ENCODE measurements around the gene SPIB.
"Not testable (repeated sequence)": the region's sequence is repeated elsewhere in the genome, so short reads cannot be mapped to it uniquely, and the experiment has no call there.

The SPIB gene

GRCh38 chr19:50390952-50391351 lies 27.8 kb upstream of the SPIB start:
- H3K9ac ChIP-seq (ENCODE audit: low read length in 5 of 5); H3K27ac ChIP-seq (ENCODE audit: low read depth, low read length); H3K9me3 ChIP-seq (ENCODE audit: control insufficient read depth in 5 of 5, low read length in 5 of 5); H3K4me3 ChIP-seq (ENCODE audit: low read depth in 1 of 5, low read length in 5 of 5); H3K4me1 ChIP-seq (ENCODE audit: control insufficient read depth in 5 of 5, insufficient read depth in 5 of 5, low read length in 5 of 5); H3K36me3 ChIP-seq (ENCODE audit: control insufficient read depth in 5 of 5, insufficient read depth in 5 of 5, low read length in 5 of 5); H3K27me3 ChIP-seq (ENCODE audit: control insufficient read depth in 5 of 5, insufficient read depth in 4 of 5, low read length in 5 of 5): not testable (repeated sequence)

DNA sequence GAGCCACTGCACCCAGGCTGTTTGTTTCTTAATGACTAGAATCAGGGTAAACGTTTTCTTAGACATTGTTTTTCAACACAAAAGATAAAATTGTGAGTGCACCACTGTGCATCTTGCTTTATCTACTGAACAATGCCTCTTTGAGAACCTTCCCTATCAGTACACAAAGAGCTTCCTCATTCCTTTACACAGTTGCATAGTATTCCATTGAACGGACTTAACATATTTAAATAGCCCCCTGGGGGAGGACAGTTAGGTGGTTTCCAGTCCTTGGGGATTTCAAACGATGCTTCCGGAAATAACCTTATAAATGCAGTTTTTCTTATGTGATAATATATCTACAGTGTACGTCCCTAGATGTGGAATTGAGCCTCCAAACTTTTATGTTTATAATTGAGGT lies 26.0 kb upstream of the SPIB start:
- Histone ChIP-seq H3K9me3 (ENCODE audit: control insufficient read depth in 5 of 5, low read length in 5 of 5) (no peaks in the 10 kb centered on the region), H3K27ac (ENCODE audit: low read depth, low read length) (no peak overlapping the region), H3K27me3 (ENCODE audit: control insufficient read depth in 5 of 5, insufficient read depth in 4 of 5, low read length in 5 of 5) (no peaks in the 10 kb centered on the region), H3K4me1 (ENCODE audit: control insufficient read depth in 5 of 5, insufficient read depth in 5 of 5, low read length in 5 of 5) (no peaks in the 10 kb centered on the region), H3K9ac (ENCODE audit: low read length in 5 of 5) (no peak overlapping the region), H3K36me3 (ENCODE audit: control insufficient read depth in 5 of 5, insufficient read depth in 5 of 5, low read length in 5 of 5) (peaks cover 0 to 3% (median 0%) of the 10 kb centered on the region in 5 donors), H3K4me3 (ENCODE audit: low read depth in 1 of 5, low read length in 5 of 5) (no peak overlapping the region)

- H3K4me3 ChIP-seq (ENCODE audit: low read depth in 1 of 5, low read length in 5 of 5), result no peak overlapping the region
- peaks cover 0 to 2% (median 0%) of the 10 kb centered on the region in 5 donors for H3K36me3 ChIP-seq (ENCODE audit: control insufficient read depth in 5 of 5, insufficient read depth in 5 of 5, low read length in 5 of 5)
- H3K9me3 ChIP-seq (ENCODE audit: control insufficient read depth in 5 of 5, low read length in 5 of 5), result no peaks in the 10 kb centered on the region
- no peak overlapping the region for H3K9ac ChIP-seq (ENCODE audit: low read length in 5 of 5)
- no peaks in the 10 kb centered on the region for H3K4me1 ChIP-seq (ENCODE audit: control insufficient read depth in 5 of 5, insufficient read depth in 5 of 5, low read length in 5 of 5)
- no peak overlapping the region for H3K27ac ChIP-seq (ENCODE audit: low read depth, low read length)
- no peaks in the 10 kb centered on the region for H3K27me3 ChIP-seq (ENCODE audit: control insufficient read depth in 5 of 5, insufficient read depth in 4 of 5, low read length in 5 of 5)
These were observed 25.1 kb upstream of the SPIB start for GRCh38 chr19:50393589-50393988.

DNA sequence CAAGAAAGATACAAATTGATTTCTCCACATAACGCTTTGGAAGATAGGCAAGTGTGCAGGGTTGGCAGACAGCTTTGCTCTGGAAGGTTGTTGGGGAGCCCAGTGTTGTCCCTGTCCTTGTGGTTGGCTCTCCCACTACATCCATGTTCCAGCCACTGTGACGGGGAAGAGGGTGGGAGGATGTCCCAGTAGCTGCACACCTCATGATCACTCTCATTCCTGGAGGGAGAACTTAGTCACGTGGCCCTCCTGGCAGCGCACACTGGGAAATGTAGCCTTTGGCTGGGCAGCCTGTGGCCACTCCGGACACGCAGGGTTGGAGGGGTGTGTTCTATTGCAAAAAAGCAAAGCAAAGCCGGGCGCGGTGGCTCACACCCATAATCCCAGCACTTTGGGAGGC lies 24.7 kb upstream of the SPIB start:
- Histone ChIP-seq H3K4me3 (ENCODE audit: low read depth in 1 of 5, low read length in 5 of 5) (no peak overlapping the region), H3K9ac (ENCODE audit: low read length in 5 of 5) (no peak overlapping the region), H3K4me1 (ENCODE audit: control insufficient read depth in 5 of 5, insufficient read depth in 5 of 5, low read length in 5 of 5) (no peaks in the 10 kb centered on the region), H3K9me3 (ENCODE audit: control insufficient read depth in 5 of 5, low read length in 5 of 5) (no peaks in the 10 kb centered on the region), H3K27ac (ENCODE audit: low read depth, low read length) (no peak overlapping the region), H3K27me3 (ENCODE audit: control insufficient read depth in 5 of 5, insufficient read depth in 4 of 5, low read length in 5 of 5) (no peaks in the 10 kb centered on the region), H3K36me3 (ENCODE audit: control insufficient read depth in 5 of 5, insufficient read depth in 5 of 5, low read length in 5 of 5) (peaks cover 0 to 5% (median 0%) of the 10 kb centered on the region in 5 donors)

- Histone ChIP-seq H3K27me3 (ENCODE audit: control insufficient read depth in 5 of 5, insufficient read depth in 4 of 5, low read length in 5 of 5) (no peaks in the 10 kb centered on the region), H3K9ac (ENCODE audit: low read length in 5 of 5) (no peak overlapping the region), H3K27ac (ENCODE audit: low read depth, low read length) (no peak overlapping the region), H3K36me3 (ENCODE audit: control insufficient read depth in 5 of 5, insufficient read depth in 5 of 5, low read length in 5 of 5) (peaks cover 0 to 34% (median 20%) of the 10 kb centered on the region in 5 donors), H3K4me1 (ENCODE audit: control insufficient read depth in 5 of 5, insufficient read depth in 5 of 5, low read length in 5 of 5) (no peaks in the 10 kb centered on the region), H3K4me3 (ENCODE audit: low read depth in 1 of 5, low read length in 5 of 5) (no peak overlapping the region), H3K9me3 (ENCODE audit: control insufficient read depth in 5 of 5, low read length in 5 of 5) (no peaks in the 10 kb centered on the region)
These were observed 19.9 kb upstream of the SPIB start for GRCh38 chr19:50398675-50399367.

DNA sequence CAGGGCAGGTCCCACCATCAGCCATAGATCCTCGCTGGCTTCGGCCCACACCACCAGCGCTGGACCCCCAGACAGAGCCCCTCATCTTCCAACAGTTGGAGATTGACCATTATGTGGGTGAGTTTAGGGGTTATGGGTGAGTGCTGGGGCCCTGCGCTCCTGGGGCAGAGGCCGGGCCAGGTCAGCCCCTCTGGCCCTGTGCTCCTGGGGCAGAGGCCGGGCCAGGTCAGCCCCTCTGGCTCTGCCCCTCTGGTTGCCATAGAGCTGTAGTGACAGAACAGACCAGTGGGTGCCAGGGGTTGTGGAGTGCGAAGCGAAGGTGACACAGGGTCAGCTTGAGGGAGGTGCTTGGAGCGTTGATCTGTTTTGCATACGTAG lies 19.4 kb upstream of the SPIB start:
- Histone ChIP-seq H3K27ac (ENCODE audit: low read depth, low read length) (no peak overlapping the region), H3K36me3 (ENCODE audit: control insufficient read depth in 5 of 5, insufficient read depth in 5 of 5, low read length in 5 of 5) (peaks cover 0 to 37% (median 23%) of the 10 kb centered on the region in 5 donors), H3K9ac (ENCODE audit: low read length in 5 of 5) (no peak overlapping the region), H3K9me3 (ENCODE audit: control insufficient read depth in 5 of 5, low read length in 5 of 5) (no peaks in the 10 kb centered on the region), H3K4me3 (ENCODE audit: low read depth in 1 of 5, low read length in 5 of 5) (no peak overlapping the region), H3K27me3 (ENCODE audit: control insufficient read depth in 5 of 5, insufficient read depth in 4 of 5, low read length in 5 of 5) (no peaks in the 10 kb centered on the region), H3K4me1 (ENCODE audit: control insufficient read depth in 5 of 5, insufficient read depth in 5 of 5, low read length in 5 of 5) (no peaks in the 10 kb centered on the region)

DNA sequence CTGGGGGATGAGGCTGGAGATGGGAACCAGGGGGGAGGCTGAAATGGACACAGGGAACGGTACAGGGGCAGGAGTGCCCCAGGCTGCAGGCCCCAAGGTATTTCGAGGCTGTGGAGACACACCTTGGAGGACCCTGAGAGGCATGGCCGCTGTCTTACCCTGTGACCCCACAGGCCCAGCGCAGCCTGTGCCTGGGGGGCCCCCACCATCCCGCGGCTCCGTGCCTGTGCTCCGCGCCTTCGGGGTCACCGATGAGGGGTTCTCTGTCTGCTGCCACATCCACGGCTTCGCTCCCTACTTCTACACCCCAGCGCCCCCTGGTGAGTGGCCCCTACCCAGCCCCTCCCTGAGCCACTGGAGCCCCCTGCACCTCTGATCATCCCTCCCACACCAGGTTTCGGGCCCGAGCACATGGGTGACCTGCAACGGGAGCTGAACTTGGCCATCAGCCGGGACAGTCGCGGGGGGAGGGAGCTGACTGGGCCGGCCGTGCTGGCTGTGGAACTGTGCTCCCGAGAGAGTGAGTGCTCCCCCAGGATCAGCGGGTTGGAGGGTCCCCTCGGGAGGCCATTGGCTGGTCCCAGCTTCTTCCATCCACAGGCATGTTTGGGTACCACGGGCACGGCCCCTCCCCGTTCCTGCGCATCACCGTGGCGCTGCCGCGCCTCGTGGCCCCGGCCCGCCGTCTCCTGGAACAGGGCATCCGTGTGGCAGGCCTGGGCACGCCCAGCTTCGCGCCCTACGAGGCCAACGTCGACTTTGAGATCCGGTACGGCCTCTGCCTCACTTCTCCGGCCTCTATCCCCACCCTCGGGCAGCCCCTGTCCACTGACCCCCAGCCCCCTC lies 16.9 kb upstream of the SPIB start:
- Histone ChIP-seq H3K4me1 (ENCODE audit: control insufficient read depth in 5 of 5, insufficient read depth in 5 of 5, low read length in 5 of 5) (no peaks in the 10 kb centered on the region), H3K27me3 (ENCODE audit: control insufficient read depth in 5 of 5, insufficient read depth in 4 of 5, low read length in 5 of 5) (no peaks in the 10 kb centered on the region), H3K27ac (ENCODE audit: low read depth, low read length) (no peak overlapping the region), H3K9me3 (ENCODE audit: control insufficient read depth in 5 of 5, low read length in 5 of 5) (no peaks in the 10 kb centered on the region), H3K4me3 (ENCODE audit: low read depth in 1 of 5, low read length in 5 of 5) (no peak overlapping the region), H3K9ac (ENCODE audit: low read length in 5 of 5) (no peak overlapping the region), H3K36me3 (ENCODE audit: control insufficient read depth in 5 of 5, insufficient read depth in 5 of 5, low read length in 5 of 5) (peaks cover 0 to 47% (median 23%) of the 10 kb centered on the region in 5 donors)

DNA sequence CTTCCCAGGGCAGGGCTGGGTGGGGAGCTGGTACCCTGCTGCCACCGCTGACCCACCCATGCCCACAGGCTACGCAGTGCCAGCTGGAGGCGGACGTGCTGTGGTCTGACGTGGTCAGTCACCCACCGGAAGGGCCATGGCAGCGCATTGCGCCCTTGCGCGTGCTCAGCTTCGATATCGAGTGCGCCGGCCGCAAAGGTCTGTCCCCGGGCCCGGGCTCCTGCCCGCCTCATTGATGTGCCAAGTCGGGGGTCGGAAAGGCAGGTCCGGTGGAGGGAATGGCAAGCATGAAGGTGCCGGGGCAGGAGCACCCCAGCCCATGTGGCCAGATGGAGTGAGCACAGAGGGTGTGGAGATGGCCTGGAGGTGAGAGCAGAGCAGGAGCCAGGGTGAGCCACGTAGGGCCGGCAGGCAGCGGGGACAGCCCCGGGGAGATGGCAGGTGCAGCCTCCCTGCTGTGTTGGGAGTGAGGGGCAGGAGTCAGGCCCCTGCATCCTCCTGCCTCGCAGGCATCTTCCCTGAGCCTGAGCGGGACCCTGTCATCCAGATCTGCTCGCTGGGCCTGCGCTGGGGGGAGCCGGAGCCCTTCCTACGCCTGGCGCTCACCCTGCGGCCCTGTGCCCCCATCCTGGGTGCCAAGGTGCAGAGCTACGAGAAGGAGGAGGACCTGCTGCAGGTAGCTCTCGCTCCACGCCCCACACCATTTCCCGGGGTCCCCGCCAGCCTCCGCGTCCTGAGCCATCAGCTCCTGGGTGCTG lies 16.0 kb upstream of the SPIB start:
- Histone ChIP-seq H3K27ac (ENCODE audit: low read depth, low read length) (no peak overlapping the region), H3K9me3 (ENCODE audit: control insufficient read depth in 5 of 5, low read length in 5 of 5) (no peaks in the 10 kb centered on the region), H3K4me3 (ENCODE audit: low read depth in 1 of 5, low read length in 5 of 5) (no peak overlapping the region), H3K4me1 (ENCODE audit: control insufficient read depth in 5 of 5, insufficient read depth in 5 of 5, low read length in 5 of 5) (no peaks in the 10 kb centered on the region), H3K36me3 (ENCODE audit: control insufficient read depth in 5 of 5, insufficient read depth in 5 of 5, low read length in 5 of 5) (peaks cover 0 to 52% (median 23%) of the 10 kb centered on the region in 5 donors), H3K9ac (ENCODE audit: low read length in 5 of 5) (no peak overlapping the region), H3K27me3 (ENCODE audit: control insufficient read depth in 5 of 5, insufficient read depth in 4 of 5, low read length in 5 of 5) (no peaks in the 10 kb centered on the region)

DNA sequence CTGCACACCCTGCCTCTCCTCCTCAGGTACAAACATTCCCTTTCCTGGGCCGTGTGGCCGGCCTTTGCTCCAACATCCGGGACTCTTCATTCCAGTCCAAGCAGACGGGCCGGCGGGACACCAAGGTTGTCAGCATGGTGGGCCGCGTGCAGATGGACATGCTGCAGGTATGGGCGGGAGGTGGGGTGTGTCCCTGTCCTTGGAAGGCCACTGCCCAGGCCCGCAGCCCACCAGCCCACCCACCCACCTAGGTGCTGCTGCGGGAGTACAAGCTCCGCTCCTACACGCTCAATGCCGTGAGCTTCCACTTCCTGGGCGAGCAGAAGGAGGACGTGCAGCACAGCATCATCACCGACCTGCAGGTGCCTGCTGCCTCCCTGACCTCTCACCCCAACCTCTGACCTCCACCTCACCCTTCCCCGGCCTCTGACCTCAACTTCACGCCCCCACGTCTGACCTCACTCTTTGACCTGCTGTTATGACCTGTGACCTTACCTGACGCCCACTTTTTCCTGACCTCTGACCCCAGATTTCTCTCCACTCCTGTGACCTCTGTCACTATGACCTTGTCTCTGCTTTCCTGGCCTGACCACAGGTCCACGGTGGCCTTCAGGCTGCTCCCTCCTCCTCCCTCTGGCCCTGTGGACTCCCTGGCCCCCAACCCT lies 12.4 kb upstream of the SPIB start:
- Histone ChIP-seq H3K27me3 (ENCODE audit: control insufficient read depth in 5 of 5, insufficient read depth in 4 of 5, low read length in 5 of 5) (no peaks in the 10 kb centered on the region), H3K9ac (ENCODE audit: low read length in 5 of 5) (no peak overlapping the region), H3K4me1 (ENCODE audit: control insufficient read depth in 5 of 5, insufficient read depth in 5 of 5, low read length in 5 of 5) (no peaks in the 10 kb centered on the region), H3K36me3 (ENCODE audit: control insufficient read depth in 5 of 5, insufficient read depth in 5 of 5, low read length in 5 of 5) (peaks cover 0 to 66% (median 33%) of the 10 kb centered on the region in 5 donors), H3K27ac (ENCODE audit: low read depth, low read length) (no peak overlapping the region), H3K9me3 (ENCODE audit: control insufficient read depth in 5 of 5, low read length in 5 of 5) (no peaks in the 10 kb centered on the region), H3K4me3 (ENCODE audit: low read depth in 1 of 5, low read length in 5 of 5) (no peak overlapping the region)
